Measurements from ENCODE around the gene RHEBL1. TPM values are rescaled to one million over a fixed set of nuclear protein-coding genes. Genes with fewer than 3 reads are reported as not detected.
A peak's percentile ranks its signal among the peaks of the same experiment; 100 is the strongest.

RHEBL1 gene
- total RNA-seq, 1 experiment from 2014 or later: 9.0 TPM

- Mint-ChIP-seq H3K4me3 (peak overlapping the region; percentile 96), H3K9me3 (no peaks in the 10 kb centered on the region), H3K4me1 (peaks cover 43% of the 10 kb centered on the region), H3K36me3 (peaks cover 29% of the 10 kb centered on the region), H3K27me3 (ENCODE audit: low read depth) (no peaks in the 10 kb centered on the region), H3K27ac (peak overlapping the region; percentile 74; the same call in 1 of the 2 replicates)
- TF ChIP-seq SP1 (CRISPR knock-in tag; conservative IDR thresholded peaks at IDR 0.05) (no peak), ZNF263 (CRISPR knock-in tag; IDR thresholded peaks at IDR 0.05; ENCODE audit: low read depth) (no peak), ZNF425 (CRISPR knock-in tag; conservative IDR thresholded peaks at IDR 0.05) (no peak), NFATC4 (CRISPR knock-in tag; IDR thresholded peaks at IDR 0.05) (no peak), ARID4B (CRISPR knock-in tag; IDR thresholded peaks at IDR 0.05; ENCODE audit: borderline replicate concordance) (no peak), ESRRA (CRISPR knock-in tag; IDR thresholded peaks at IDR 0.05; ENCODE audit: borderline replicate concordance) (no peak), ZNF423 (CRISPR knock-in tag; IDR thresholded peaks at IDR 0.05) (no peak), OVOL2 (CRISPR knock-in tag; IDR thresholded peaks at IDR 0.05; ENCODE audit: borderline replicate concordance) (no peak), ZNF281 (CRISPR knock-in tag; IDR thresholded peaks at IDR 0.05) (no peak), ZNF416 (CRISPR knock-in tag; IDR thresholded peaks at IDR 0.05) (no peak), ZNF317 (CRISPR knock-in tag; IDR thresholded peaks at IDR 0.05; ENCODE audit: borderline replicate concordance, low read depth) (no peak), MYBL2 (CRISPR knock-in tag; IDR thresholded peaks at IDR 0.05) (no peak), USF1 (CRISPR knock-in tag; IDR thresholded peaks at IDR 0.05) (no peak), ZNF138 (CRISPR knock-in tag; conservative IDR thresholded peaks at IDR 0.05) (no peak), MAX (CRISPR knock-in tag; IDR thresholded peaks at IDR 0.05) (no peak), E2F1 (CRISPR knock-in tag; IDR thresholded peaks at IDR 0.05) (no peak)
- ATAC-seq: no peak
- POLR2A ChIA-PET: interaction anchor here (0.9 kb wide), 1 partner anchor 130 kb away, joined by 3 read pairs; no protein-coding TSS in a partner anchor
- no peak for DNase-seq (ENCODE audit: low spot score)
- CTCF ChIA-PET: interaction anchor here (0.7 to 3.2 kb wide), 7 partner anchors 10 to 273 kb away, joined by 3 to 23 read pairs (median 5); no protein-coding TSS in a partner anchor
These were observed 11.9 kb downstream of the RHEBL1 start for GRCh38 chr12:49057888-49058287.
